Natural killer cell (primary cell): Measurements from ENCODE around the gene FTO. TPM values are rescaled to one million over a fixed set of nuclear protein-coding genes. Genes with fewer than 3 reads are reported as not detected.

Source experiments
- ATAC-seq, 3 donors: fragments of 150-1000 bp in 2 of 3; fragments of 200-7000 bp in 1 of 3; cut with Tn5 transposase; 1 replicate in 1 of 3; 2 replicates in 2 of 3; pipeline ENCODE4 v1.10.0; 2021; ENCODE audit warnings: mild to moderate bottlenecking in 2 of 3, moderate library complexity in 2 of 3
- DNase-seq, 2 donors: peaks; one replicate each; pipeline versions ENCODE4 v3.0.0 to v3.0.0-alpha.2; 2013 to 2021; ENCODE audit warnings: mixed read lengths in 1 of 2
- H3K27ac ChIP-seq: one replicate; pipeline ENCODE4 v1.5.1; 2013; ENCODE audit warnings: mild to moderate bottlenecking, low read length
- H3K27me3 ChIP-seq: one replicate; pipeline ENCODE4 v1.6.1; 2013; ENCODE audit warnings: low read length; ENCODE audit not compliant: control insufficient read depth, insufficient read depth
- H3K36me3 ChIP-seq: one replicate; pipeline ENCODE4 v1.6.1; 2013; ENCODE audit warnings: low read length; ENCODE audit not compliant: control insufficient read depth, insufficient read depth
- H3K4me1 ChIP-seq: one replicate; pipeline ENCODE4 v1.6.1; 2013; ENCODE audit warnings: low read length; ENCODE audit not compliant: control insufficient read depth, insufficient read depth
- H3K4me3 ChIP-seq: one replicate; pipeline ENCODE4 v1.5.1; 2013; ENCODE audit warnings: low read length
- H3K9me3 ChIP-seq: one replicate; pipeline ENCODE4 v1.6.1; 2013; ENCODE audit warnings: low read length; ENCODE audit not compliant: control insufficient read depth, insufficient read depth
- H3K27ac Mint-ChIP-seq, 2 donors: one replicate each; pipeline ENCODE4 v1.8.0; 2022; ENCODE audit warnings: mild to moderate bottlenecking in 2 of 2, mixed read lengths in 2 of 2, moderate library complexity in 1 of 2
- H3K27me3 Mint-ChIP-seq, 2 donors: one replicate each; pipeline ENCODE4 v1.8.0; 2022; ENCODE audit warnings: low read depth in 2 of 2, mixed read lengths in 2 of 2
- H3K36me3 Mint-ChIP-seq: one replicate; pipeline ENCODE4 v1.8.0; 2022; ENCODE audit warnings: mixed read lengths
- H3K4me1 Mint-ChIP-seq, 2 donors: one replicate each; pipeline ENCODE4 v1.8.0; 2022; ENCODE audit warnings: mixed read lengths in 2 of 2
- H3K4me3 Mint-ChIP-seq: one replicate; pipeline ENCODE4 v1.8.0; 2022; ENCODE audit warnings: mild to moderate bottlenecking, moderate library complexity, mixed read lengths
- H3K9me3 Mint-ChIP-seq, 2 donors: one replicate each; pipeline ENCODE4 v1.8.0; 2022; ENCODE audit warnings: mixed read lengths in 2 of 2
- CTCF ChIP-seq: fragments of 200-600 bp; IDR thresholded peaks from one replicate; pipeline ENCODE4 v1.8.0; 2022; ENCODE audit warnings: antibody characterized with exemption
- WGBS: methylation state at CpG from one replicate; pipeline ENCODE4 v1.1.7; 2013; ENCODE audit warnings: missing lambda C conversion rate; ENCODE audit not compliant: insufficient coverage; 5-methylcytosine and 5-hydroxymethylcytosine counted together
- intact Hi-C: fragments of 100-400 bp; cut with micrococcal nuclease; formaldehyde crosslinking; loops from one replicate; pipeline ENCODE4 v1.14.2; 2022
- total RNA-seq, 4 donors: library from RNA; stranded (reverse); fragments of 120-200 nt in 1 of 4; gene quantifications; one replicate each; pipeline versions ENCODE4 v1.2.3 to v1.2.4, GENCODE V29; 2013 to 2022

FTO gene
- total RNA-seq, 3 donors from 2014 or later (not counting 1 experiment from before 2014, with no cell fraction given), result 55.4 to 70.5 (median 55.4) TPM

- intact Hi-C loops, result no loop called here
- ATAC-seq (no peak), DNase-seq (no peak)
- Mint-ChIP-seq H3K36me3 (no peaks in the 10 kb centered on the region), H3K4me3 (no peak overlapping the region), H3K4me1 (peaks cover 5% of the 10 kb centered on the region in 2 donors), H3K27ac (no peak overlapping the region), H3K9me3 (peaks cover 0 to 2% of the 10 kb centered on the region in 2 donors), H3K27me3 (peaks cover 2 to 31% of the 10 kb centered on the region in 2 donors)
- 61% methylated on average over 4 of the region's 4 CpGs for WGBS
- no peaks in the 10 kb centered on the region for H3K27me3 ChIP-seq
- H3K9me3 ChIP-seq, result no peaks in the 10 kb centered on the region
- H3K36me3 ChIP-seq, result no peaks in the 10 kb centered on the region
- no peaks in the 10 kb centered on the region for H3K4me1 ChIP-seq
- H3K4me3 ChIP-seq, result no peak overlapping the region
- no peak overlapping the region for H3K27ac ChIP-seq
- TF ChIP-seq CTCF, result no peak
These were observed 423.0 kb downstream of the FTO start for GRCh38 chr16:54126907-54127306.

GRCh38 chr16:54128629-54129234, 424.8 kb downstream of the FTO start:
- H3K27ac ChIP-seq, result no peak overlapping the region
- intact Hi-C loops, result no loop called here
- no peaks in the 10 kb centered on the region for H3K27me3 ChIP-seq
- H3K4me3 Mint-ChIP-seq, result no peak overlapping the region
- H3K27ac Mint-ChIP-seq, result no peak overlapping the region
- 90% methylated on average over 3 of the region's 5 CpGs for WGBS
- H3K4me1 ChIP-seq, result no peaks in the 10 kb centered on the region
- no peaks in the 10 kb centered on the region for H3K36me3 ChIP-seq
- DNase-seq (no peak), ATAC-seq (no peak)
- H3K9me3 ChIP-seq, result no peaks in the 10 kb centered on the region
- H3K36me3 Mint-ChIP-seq, result no peaks in the 10 kb centered on the region
- H3K9me3 Mint-ChIP-seq, result peaks cover 0 to 2% of the 10 kb centered on the region in 2 donors
- H3K27me3 Mint-ChIP-seq, result peaks cover 2 to 31% of the 10 kb centered on the region in 2 donors
- H3K4me1 Mint-ChIP-seq, result peaks cover 5% of the 10 kb centered on the region in 2 donors
- H3K4me3 ChIP-seq, result no peak overlapping the region
- TF ChIP-seq CTCF, result no peak

DNA sequence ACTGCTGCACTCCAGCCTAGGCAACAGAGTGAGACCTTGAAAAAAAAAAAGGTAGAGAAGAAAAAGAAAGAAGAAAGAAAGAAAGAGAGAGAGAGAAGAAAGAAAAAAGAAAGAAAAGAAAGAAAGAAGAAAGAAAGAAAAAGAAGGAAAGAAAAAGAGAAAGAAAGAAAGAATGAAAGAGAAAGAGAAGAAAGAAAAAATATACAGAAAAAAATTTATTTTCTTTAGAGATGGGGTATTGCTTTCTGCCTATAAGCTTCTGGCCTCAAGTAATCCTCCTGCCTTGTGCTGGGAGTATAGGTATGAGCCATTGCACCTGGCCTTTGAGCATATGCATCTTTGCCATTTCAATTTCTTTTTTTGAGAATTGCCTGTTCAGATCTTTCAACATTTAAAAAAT, 425.9 kb downstream of the FTO start:
- H3K27ac Mint-ChIP-seq, result no peak overlapping the region

More for the DNA sequence above, 425.9 kb downstream of the FTO start:
- Histone ChIP-seq H3K27me3 (no peaks in the 10 kb centered on the region), H3K36me3 (no peaks in the 10 kb centered on the region), H3K9me3 (no peaks in the 10 kb centered on the region), H3K4me3 (no peak overlapping the region), H3K4me1 (no peaks in the 10 kb centered on the region), H3K27ac (no peak overlapping the region)
- Mint-ChIP-seq H3K4me1 (peaks cover 5% of the 10 kb centered on the region in 2 donors), H3K4me3 (no peak overlapping the region), H3K27me3 (peaks cover 2 to 31% of the 10 kb centered on the region in 2 donors), H3K9me3 (peaks cover 0 to 2% of the 10 kb centered on the region in 2 donors), H3K36me3 (no peaks in the 10 kb centered on the region)
- intact Hi-C loops, result no loop called here
- DNase-seq, result no peak
- ATAC-seq, result no peak
- TF ChIP-seq CTCF, result no peak
